ENCODE data around the gene NUAK1.

DNA sequence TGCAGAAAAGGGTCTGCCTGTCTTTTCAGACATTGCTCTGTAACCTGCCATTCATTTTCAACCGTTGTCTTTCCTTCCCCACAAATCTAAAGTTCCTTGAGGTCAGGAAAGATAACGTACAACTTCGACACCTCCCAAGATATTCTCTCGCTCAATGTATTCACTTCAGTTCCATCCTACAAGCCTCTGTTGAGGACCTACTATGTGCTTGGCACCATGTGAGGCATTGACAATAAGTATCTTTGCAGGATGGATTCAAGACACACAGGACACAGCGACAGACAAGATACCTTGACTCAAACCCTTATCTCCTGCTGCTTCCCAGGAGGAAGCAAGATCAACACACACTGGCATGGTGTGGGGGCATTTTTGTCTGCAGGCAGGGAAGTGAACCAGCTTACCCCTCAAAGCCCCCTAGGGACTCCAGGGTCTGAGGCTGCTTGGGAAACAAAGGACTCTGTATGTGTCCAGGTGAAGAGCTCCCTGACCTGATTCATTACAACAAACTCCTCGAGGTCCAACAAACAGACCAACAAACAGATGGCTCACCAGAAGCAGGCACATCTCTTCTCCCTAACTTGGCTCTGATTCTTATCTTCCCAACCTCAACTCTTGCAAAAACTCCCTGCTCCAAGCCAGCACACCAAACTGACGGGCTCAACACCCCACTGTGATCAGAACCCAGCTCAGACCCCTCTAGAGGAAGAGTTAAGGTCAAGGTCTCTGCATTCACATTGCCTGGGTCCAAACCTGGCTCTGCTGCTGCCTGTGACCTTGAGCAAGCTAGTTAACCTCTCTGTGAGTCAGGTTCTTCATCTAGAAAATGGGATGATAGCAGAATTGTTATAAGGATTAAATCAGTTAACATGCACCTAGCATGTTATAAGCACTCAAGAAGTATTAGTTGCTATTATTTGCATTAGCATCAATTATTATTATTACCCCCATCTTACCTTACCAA lies 6.3 kb downstream of the NUAK1 start:
- TF ChIP-seq GATA3 (IDR thresholded peaks at IDR 0.05; ENCODE audit: low read depth, low read length) (no peak), GATA2 (IDR thresholded peaks at IDR 0.05; ENCODE audit: low read depth, low read length) (no peak)
